Skin of body (tissue), 2 donors: Measurements from ENCODE around the gene PINK1. TPM values are rescaled to one million over a fixed set of nuclear protein-coding genes. Genes with fewer than 3 reads are reported as not detected.
A peak's percentile ranks its signal among the peaks of the same experiment; 100 is the strongest.
"Not testable (repeated sequence)": the region's sequence is repeated elsewhere in the genome, so short reads cannot be mapped to it uniquely, and the experiment has no call there.

Experiments
- DNase-seq: peaks from one replicate; lab custom pipeline; 2025; lab: John Stamatoyannopoulos, UW
- total RNA-seq: library from RNA; depleted of rRNA; stranded (reverse); fragments of >200 nt; gene quantifications from one replicate; pipeline ENCODE4 v1.2.3, GENCODE V29; 2014

PINK1 gene
- total RNA-seq, 1 donor from 2014 or later, result 33.5 TPM

DNA sequence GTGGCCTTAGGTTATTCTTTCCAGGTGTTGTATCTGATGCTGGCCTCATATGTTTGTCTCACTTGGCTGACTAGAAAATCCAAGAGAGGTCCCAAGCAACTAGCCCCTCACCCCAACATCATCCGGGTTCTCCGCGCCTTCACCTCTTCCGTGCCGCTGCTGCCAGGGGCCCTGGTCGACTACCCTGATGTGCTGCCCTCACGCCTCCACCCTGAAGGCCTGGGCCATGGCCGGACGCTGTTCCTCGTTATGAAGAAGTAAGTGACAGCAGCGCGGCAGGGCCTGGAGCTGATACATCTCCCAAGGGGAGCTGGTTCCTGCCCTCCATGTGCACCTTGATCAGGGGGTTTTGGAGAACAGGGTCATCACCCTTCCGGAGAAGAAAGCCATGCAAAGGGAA is 11.2 kb downstream of the PINK1 start:
- no peak for DNase-seq

DNA sequence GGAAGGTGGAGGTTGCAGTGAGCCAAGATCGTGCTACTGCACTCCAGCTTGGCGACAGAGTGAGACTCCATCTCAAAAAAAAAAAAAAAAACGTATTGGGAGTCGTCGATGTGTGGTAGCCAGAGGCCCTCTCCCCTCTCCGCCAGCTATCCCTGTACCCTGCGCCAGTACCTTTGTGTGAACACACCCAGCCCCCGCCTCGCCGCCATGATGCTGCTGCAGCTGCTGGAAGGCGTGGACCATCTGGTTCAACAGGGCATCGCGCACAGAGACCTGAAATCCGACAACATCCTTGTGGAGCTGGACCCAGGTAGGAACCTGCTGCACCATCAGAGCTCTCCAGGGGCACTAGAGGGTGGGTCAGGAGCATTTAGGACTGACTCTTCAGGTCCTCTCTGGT is 12.2 kb downstream of the PINK1 start:
- no peak for DNase-seq

DNA sequence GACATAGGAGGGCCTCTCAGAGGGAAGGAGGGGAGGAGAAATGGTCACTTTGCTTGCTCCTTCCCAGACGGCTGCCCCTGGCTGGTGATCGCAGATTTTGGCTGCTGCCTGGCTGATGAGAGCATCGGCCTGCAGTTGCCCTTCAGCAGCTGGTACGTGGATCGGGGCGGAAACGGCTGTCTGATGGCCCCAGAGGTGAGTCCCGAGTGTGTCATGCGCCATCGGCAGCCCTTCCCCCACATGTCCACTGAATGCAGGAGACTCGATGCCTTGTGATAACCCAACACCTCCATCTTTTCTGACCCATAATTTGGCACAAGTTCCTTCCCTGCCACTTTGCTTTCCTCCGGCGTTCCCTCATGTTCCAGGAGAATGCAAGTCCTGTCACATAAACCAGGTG is 15.2 kb downstream of the PINK1 start:
- no peak for DNase-seq

DNA sequence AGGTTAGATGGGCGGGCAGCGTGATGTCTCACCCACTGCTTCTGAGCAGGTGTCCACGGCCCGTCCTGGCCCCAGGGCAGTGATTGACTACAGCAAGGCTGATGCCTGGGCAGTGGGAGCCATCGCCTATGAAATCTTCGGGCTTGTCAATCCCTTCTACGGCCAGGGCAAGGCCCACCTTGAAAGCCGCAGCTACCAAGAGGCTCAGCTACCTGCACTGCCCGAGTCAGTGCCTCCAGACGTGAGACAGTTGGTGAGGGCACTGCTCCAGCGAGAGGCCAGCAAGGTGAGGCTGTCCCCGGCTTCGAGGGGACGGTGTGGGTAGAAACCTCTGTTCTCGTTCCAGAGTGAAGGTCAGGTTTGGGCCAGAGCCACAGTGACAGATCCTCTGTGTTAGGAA is 15.7 kb downstream of the PINK1 start:
- DNase-seq, result no peak

DNA sequence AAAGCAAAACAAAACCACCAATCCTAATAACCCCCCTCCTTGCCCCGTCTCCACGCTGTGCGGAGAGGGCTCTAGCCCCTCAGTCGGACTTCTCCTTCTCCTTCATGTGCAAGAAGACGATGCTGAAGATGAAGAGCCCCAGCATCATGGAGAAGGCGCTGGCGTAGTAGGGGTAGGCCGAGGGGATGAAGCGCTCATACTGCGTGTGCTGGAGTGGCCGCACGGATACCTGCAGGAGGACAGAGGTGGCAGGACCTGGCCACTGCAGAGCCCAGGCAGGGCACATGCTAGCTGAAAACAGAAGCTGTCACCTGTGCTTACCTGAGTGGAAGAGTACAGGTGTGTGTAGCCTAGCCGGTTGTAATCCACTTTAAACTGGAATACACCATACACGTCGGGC is 19.0 kb downstream of the PINK1 start:
- no peak for DNase-seq

DNA sequence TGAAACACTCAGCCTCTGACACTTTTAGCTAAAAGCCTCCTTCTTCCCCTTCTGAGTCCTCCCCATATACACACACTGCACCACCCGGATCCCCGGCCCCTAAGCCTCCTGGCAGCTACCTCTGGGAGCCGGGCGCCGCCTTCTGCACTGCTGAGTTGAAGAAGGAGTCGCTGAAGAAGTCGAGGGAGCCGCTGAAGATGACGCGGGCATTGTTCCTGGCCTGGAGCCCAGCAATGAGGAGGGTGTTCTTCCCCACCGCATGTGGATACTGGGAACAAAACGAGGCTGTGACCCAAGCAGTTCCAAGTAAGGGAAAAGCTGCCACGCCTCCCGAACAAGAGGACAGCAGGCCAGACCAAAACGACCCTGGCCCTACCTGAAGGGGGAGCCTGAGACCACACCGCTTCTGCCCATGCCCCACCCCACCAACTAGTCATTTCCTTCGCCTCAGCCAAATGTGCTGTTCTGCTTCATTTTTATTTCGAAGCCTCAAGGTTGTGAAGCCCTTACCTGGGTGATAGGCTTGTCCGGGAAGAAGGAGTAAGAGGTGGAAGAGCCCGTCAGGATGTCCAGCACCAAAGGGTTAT is 20.9 kb downstream of the PINK1 start:
- DNase-seq, result no peak

DNA sequence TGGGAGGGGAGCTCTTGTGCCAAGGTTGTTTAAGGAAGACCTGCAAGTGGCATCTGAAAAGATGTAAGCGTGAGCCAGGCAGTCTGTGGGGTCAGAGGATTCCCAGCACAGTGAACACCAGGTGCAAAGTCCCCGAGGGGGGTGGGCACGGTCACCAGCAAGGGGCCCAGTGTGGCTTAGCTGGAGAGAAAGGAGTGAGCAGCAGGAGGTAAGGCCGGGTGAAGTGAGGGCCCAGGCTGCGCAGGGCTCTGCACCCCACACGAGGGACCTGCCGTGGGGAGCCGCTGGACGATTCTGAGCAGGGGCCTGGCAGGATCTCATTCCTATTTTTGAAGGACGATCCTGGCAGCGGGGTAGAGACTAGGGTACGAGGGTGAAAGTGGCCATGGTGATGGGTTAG is 23.8 kb downstream of the PINK1 start:
- DNase-seq, result no peak

DNA sequence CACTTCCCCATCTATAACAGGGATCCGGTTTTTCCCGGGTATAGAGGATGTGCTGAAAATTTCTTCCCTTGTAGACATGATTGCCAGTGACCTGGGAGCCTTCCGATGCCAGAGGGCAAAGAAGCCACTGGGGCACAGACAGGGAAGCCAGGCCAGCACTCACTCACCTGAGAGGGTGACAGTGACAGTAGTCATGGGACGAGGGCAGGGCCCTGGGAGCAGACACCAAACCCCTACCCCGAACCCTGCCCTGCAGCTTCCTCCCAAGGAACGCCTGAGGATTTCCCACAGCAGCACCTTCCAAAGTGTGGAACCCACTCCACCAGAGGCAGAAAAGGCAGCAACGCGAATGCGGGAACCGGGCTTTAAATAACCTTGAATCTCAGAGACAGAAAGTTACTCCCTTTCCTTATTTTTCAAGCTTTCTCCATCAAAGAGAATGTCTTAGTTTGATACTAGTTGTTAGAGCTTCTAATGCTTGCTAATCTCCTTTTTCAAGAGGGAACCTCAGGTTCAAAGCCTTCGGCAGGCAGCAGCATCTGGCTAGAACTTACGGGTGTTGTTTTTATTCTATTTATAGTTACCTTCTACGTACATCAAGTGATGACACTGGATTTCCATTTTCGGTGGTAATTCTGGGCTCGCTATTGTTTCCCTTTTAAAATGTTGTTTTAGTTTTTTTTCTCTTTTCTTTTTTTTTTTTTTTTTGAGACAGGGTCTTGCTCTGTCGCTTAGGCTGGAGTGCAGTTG is 25.1 kb downstream of the PINK1 start:
- DNase-seq, result no peak

DNA sequence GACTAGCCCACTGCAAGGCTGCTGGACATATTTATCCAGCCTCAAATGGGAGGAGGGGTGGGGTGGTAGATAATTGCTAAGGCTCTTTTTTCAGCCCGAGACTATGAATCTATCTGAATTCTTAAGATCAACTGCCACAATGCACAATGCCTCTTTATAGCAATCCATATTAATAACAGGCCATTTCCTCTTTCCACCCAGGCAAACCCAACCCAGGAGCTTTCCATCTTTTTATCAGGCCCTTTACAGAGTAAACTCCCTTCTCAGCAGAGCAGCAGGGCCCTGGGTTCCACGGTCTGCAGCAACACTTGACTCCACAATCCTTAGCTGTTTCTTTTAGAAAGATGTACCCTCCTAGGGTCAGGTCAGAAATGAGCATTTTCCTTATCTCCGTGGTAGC is 27.1 kb downstream of the PINK1 start:
- DNase-seq, result no peak

DNA sequence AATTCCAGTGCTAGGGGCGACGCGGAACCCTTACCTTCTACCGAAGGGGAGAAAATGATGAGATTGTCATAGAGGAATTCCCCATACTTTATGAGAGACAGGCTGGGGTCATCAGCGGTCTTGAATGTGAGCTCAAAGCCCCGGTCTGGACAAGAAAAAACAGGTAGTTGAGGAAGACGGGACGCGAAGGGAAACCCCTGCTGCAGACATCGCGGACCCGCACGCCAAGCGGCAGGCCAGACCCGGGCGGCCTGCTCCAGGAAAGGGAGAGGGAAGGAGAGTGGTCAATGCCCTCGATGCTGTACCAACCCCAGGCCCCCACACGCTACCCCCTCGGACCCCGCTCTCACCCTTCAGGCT is 27.6 kb downstream of the PINK1 start:
- no peak for DNase-seq

DNA sequence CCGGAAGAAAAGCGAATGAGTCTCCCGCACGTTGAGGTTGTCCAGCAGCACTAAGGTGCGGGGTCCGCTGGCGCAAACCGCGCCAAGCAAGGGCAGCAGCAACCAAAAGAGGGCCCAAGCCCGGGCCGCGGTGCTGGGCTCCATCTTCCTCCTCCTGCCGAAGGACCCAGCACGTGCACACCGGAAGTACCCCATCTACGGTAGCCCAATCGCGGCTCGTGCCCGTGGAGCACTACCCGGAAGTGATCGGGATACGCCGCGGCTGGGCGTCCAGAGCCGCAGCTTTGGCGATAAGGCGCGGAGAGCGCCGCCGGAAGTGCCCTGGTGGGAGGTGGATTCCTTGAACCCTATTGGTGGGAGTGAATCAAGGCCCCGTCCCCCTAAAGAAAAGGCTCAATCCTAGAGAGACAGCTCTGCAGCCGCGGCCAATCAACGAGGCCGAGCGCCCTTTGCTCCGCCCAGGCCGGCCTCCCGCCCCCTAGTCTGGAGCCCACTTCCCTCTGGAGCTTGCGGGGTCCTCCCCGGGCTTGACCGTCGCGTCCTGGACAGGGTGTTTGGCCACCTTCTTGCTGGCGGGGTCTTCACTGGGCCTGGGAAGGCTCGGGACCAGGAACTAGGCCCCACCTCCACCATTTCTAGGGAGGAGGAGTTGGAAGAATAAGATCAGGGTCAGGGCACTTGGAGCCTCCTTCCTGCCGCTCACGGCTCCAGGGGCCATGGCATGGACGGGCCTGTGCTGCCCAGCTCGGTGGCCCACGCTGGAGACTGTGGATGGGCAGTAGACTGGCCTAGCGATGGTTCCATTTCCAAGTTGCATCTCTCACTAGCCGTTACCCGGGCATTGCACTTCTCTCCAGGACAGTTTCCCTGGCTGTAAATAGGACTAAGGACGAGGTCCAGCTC is 28.2 kb downstream of the PINK1 start, which contains the start of gene DDOST:
DDOST (minus strand) TSS at position 163 of the 903 bp plus-strand sequence; CDS start at position 144, 19 bp downstream.
- peak; percentile 98 for DNase-seq

DNA sequence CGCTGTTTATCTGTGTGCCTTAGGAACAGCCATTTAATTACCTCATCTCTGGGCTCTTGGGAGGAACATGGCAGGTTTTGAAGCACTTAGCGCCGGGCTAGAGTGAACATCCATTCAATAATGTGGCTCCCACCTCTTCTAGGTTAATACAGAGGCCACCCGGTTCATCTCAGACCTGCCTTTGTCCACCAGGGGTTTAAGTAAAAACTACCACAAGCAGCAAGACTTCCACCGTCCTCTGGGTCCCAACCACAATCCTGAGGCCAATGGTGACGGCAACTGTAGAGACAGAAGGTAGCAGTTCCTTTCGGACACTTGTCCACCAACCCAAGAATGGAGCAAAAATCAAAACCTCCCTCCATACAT is 28.8 kb downstream of the PINK1 start:
- no peak for DNase-seq

DNA sequence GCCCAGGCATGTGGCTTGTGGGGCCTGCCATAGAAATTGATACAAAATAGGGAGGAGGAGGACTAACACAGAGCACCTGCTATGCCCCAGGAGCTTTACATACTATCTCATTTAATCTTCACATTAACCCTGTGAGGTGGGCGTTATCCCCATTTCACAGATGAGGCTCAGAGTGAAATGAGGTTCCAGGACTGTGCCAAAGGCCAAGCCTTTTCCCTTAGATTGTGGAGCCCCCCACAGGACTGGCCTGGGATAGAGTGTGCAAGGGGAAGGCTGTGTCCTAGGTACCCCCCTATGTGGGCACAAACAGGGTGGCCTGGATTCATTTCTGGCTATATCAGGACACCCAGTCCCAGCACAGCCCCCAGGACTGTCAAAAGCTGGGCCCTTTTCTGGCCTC is 30.1 kb downstream of the PINK1 start:
- no peak for DNase-seq

DNA sequence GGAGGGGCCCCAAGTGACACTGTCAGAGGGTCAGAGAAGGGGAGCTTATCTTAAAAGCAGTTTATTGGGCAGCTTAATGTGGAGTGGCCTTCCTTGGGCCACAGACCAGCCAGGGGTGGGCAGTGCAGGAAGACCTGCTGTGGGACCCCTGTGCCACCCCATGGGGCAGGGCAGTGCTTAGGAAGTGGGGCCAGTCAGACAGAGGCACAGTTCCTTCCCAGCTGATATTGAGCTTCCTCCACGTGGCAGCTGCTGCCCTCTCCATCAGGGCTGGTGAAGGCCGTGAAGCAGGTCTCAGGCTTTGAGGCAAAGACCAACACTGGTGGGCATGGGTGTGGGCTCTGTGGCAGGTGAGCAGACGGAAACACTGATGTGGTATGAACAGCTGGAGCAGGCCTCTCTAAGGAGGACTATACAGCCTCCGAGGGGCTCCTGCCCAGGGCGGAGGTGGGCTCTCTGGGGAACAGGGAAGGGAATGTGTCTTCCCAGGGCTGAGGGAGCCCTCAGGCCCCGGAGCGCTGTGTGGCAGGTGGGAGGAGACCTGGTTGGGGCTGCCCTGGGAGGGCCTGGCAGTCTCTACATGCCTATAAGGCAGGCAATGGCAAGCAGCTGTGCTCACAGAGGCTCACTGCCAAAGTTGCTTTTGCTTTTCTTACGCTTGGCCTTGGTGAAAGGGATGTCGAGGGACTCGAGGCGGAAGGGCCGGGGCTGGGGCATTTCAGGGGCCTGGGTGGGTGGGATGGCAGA is 30.9 kb downstream of the PINK1 start:
- DNase-seq, result no peak

DNA sequence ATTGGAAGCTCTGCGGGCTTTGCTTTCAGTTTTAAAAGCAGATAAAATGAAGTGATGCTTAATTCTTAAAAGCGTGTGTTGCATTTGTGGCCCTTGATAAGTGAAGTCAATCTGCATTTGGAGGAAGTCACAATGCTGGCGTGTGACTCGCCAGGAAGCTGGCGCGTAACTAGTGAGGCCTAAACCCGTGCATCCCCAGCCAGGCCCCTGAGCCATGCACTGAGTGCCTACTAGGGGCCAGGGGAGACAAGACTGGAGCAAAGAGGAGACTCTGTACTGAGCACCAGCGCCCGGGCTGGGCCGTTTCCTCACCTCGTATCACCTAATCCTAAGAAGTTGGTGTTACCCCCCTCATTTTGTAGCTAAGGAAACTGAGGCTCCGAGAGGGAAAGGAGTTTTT is 32.5 kb downstream of the PINK1 start:
- DNase-seq, result no peak

DNA sequence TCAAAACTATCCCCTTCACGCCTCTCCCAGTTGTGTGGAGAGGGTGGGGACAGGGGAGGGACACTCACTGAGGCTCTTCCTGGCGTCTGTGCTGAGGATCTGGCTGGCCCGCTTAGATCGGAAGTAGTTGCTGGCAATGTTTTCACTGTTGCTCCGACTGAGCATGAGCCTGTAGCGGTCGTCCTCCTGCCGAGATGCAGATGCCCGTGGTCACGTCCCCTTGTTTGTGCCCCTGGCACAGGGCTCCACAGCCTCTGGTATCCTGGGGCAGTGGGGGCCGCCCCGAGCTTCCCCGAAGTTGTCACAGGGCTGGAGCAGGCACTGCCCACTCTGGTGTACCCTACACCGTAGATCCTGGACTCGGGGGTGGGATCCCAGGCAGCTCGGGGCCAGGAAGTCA is 32.9 kb downstream of the PINK1 start:
- DNase-seq, result no peak

DNA sequence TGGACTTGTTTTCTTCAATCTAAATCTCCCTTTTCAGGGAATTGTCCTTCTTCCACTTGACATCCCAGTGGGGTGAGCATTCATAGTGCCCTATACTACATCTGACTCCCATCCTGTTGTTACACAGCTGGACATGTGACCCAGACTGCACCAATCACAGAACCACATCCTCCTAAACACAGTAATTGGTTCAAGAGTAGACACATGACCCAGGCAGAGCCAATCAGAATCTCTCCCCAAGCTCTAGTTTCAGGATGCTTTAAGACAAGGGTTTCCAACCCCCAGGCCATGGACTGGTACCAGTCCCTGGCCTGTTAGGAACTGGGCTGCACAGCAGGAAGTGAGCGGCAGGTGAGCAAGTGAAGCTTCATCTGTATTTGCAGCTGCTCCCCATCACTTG is 33.5 kb downstream of the PINK1 start:
- no peak for DNase-seq

DNA sequence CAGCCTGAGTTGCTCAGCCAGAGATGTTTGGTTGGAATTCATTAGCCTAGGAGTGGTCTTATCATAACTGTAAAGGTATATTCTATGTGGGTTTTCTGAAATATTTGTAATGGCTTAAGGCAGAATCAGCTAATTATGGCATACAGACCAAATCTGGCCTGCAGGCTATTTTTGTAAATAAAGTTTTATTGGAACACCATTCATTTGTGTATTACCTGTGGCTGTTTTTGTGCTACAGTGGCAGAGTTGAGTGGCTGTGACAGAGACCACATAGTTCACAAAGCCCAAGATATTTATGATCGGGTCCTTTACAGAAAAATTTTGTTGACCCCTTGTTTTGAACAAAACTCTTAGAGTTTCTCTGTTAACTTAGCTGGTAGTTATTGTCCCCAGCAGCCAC is 35.3 kb downstream of the PINK1 start:
- no peak for DNase-seq

DNA sequence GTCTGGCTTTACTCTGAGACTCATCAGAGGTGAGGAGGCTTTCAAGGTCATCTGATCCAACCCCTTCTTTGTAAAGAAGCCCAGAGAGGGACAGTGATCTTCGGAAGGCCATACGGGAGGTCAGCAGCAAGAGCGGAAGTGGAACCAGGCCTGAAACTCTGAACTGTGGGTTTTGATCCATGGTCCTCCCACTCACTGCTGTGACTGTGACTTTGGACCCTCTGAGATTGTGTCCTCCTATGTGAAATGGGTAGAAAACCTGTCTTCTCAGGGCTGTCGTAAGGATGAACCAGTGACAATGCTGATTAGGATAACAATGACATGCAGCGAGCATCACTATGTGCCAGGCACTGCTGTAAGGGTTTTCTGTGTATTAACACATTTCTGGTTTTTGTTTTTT is 37.7 kb downstream of the PINK1 start:
- DNase-seq, result no peak

DNA sequence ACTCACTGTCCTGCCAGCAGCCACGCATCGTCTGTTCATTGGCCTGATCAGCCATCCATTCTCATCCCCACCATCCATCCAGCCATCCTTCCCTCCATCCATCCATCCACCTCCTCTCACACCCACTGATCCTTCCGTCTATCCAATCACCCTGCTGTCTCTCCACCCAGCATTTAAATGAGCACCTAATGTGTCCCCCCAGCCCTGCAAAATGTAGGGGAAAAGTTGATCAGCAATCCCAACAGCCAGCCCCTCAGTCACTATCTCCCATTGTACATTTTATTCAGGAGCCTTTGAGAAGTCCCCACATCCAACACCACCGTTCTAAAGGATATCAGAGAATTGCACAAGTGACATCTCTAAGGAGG is 39.0 kb downstream of the PINK1 start:
- no peak for DNase-seq

DNA sequence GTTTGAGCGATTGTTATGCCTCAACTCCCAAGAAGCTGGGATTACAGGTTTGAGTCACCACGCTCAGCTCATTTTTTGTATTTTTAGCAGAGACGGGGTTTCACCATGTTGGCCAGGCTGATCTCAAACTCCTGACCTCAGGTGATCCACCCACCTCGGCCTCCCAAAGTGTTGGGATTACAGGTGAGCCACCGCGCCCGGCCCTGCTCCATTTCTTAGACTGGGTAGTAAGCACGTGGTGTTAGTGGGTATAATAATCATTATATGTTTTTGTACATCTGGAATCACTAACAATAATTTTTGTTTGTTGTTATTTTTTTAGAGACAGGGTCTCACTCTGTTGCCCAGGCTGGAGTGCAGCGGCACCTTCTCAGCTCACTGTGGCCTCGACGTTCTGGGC is 40.4 kb downstream of the PINK1 start:
- not testable (repeated sequence) for DNase-seq

DNA sequence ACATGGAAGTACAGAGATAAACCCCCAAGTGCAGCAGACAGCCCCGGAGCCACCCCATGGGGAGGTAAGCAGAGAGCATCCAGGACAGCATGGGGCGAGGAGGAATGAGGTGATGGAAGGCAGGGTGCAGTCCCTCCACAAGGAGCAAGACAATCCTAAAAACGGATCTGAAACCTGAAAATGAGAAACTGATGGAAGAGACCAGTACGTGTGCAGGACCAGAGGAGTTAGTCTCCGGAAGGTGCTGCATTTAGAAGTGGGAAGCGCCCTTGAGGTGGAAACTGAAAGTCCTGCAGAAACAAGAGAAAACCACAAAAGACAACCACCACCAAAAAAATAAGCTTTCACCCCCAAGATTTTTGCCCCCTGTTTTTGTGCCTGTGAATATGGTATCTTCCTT is 45.3 kb downstream of the PINK1 start:
- DNase-seq, result no peak
